ENCODE results near the gene RGS11.

The RGS11 gene

GRCh38 chr16:262121-262745 is 13.5 kb downstream of the RGS11 start:
- H3K9me3 ChIP-seq (ENCODE audit: control insufficient read depth, insufficient read depth, low read length) = no peaks in the 10 kb centered on the region
- no peaks in the 10 kb centered on the region for H3K27me3 ChIP-seq (ENCODE audit: control insufficient read depth, low read length)
- no peaks in the 10 kb centered on the region for H4K20me1 ChIP-seq (ENCODE audit: control insufficient read depth, insufficient read depth, low read depth, low read length)
- no peaks in the 10 kb centered on the region for H3K9me2 ChIP-seq (replicated peaks; ENCODE audit: control insufficient read depth, low read length)
- H3K4me3 ChIP-seq (ENCODE audit: low read length) = no peak overlapping the region
- TF ChIP-seq CTCF (IDR thresholded peaks at IDR 0.05; ENCODE audit: low read depth, low read length, poor library complexity, severe bottlenecking) (no peak), EZH2phosphoT487 (IDR thresholded peaks at IDR 0.05; ENCODE audit: borderline replicate concordance, low read length) (no peak)
- no peaks in the 10 kb centered on the region for H3F3A ChIP-seq (ENCODE audit: control insufficient read depth, insufficient read depth)
- no peak overlapping the region for H3K27ac ChIP-seq (ENCODE audit: low read depth, low read length)
- no peaks in the 10 kb centered on the region for H3K4me1 ChIP-seq (ENCODE audit: control insufficient read depth, low read length)
- no peak overlapping the region for H3K4me2 ChIP-seq (ENCODE audit: low read length)
- no peaks in the 10 kb centered on the region for H3K79me2 ChIP-seq (ENCODE audit: control insufficient read depth, low read length)
- H3K36me3 ChIP-seq (ENCODE audit: control insufficient read depth, low read length) = 0 out of 2 replicates have a peak, but pooled peaks cover 4% of the 10 kb centered on the region

- no peak overlapping the region for H3K27ac ChIP-seq (ENCODE audit: low read depth, low read length)
- no peak for TF ChIP-seq CTCF (IDR thresholded peaks at IDR 0.05; ENCODE audit: low read depth, low read length, poor library complexity, severe bottlenecking)
- no peak for TF ChIP-seq EZH2phosphoT487 (IDR thresholded peaks at IDR 0.05; ENCODE audit: borderline replicate concordance, low read length)
- H3K9me3 ChIP-seq (ENCODE audit: control insufficient read depth, insufficient read depth, low read length) = no peaks in the 10 kb centered on the region
- H3K27me3 ChIP-seq (ENCODE audit: control insufficient read depth, low read length) = no peaks in the 10 kb centered on the region
- H3K9me2 ChIP-seq (replicated peaks; ENCODE audit: control insufficient read depth, low read length) = no peaks in the 10 kb centered on the region
- H3K79me2 ChIP-seq (ENCODE audit: control insufficient read depth, low read length) = no peaks in the 10 kb centered on the region
- no peak overlapping the region for H3K4me3 ChIP-seq (ENCODE audit: low read length)
- H3K4me2 ChIP-seq (ENCODE audit: low read length) = no peak overlapping the region
- 0 out of 2 replicates have a peak, but pooled peaks cover 4% of the 10 kb centered on the region for H3K36me3 ChIP-seq (ENCODE audit: control insufficient read depth, low read length)
- no peaks in the 10 kb centered on the region for H4K20me1 ChIP-seq (ENCODE audit: control insufficient read depth, insufficient read depth, low read depth, low read length)
- H3F3A ChIP-seq (ENCODE audit: control insufficient read depth, insufficient read depth) = no peaks in the 10 kb centered on the region
- H3K4me1 ChIP-seq (ENCODE audit: control insufficient read depth, low read length) = no peaks in the 10 kb centered on the region
Observed at GRCh38 chr16:261031-261691, 14.6 kb downstream of the RGS11 start.

- Histone ChIP-seq H3K4me2 (ENCODE audit: low read length) (no peak overlapping the region), H3K27ac (ENCODE audit: low read depth, low read length) (no peak overlapping the region), H3F3A (ENCODE audit: control insufficient read depth, insufficient read depth) (no peaks in the 10 kb centered on the region), H3K4me1 (ENCODE audit: control insufficient read depth, low read length) (no peaks in the 10 kb centered on the region), H3K27me3 (ENCODE audit: control insufficient read depth, low read length) (no peaks in the 10 kb centered on the region), H3K9me2 (replicated peaks; ENCODE audit: control insufficient read depth, low read length) (no peaks in the 10 kb centered on the region), H3K79me2 (ENCODE audit: control insufficient read depth, low read length) (no peaks in the 10 kb centered on the region), H3K9me3 (ENCODE audit: control insufficient read depth, insufficient read depth, low read length) (no peaks in the 10 kb centered on the region), H3K4me3 (ENCODE audit: low read length) (no peak overlapping the region), H4K20me1 (ENCODE audit: control insufficient read depth, insufficient read depth, low read depth, low read length) (no peaks in the 10 kb centered on the region), H3K36me3 (ENCODE audit: control insufficient read depth, low read length) (0 out of 2 replicates have a peak, but pooled peaks cover 4% of the 10 kb centered on the region)
- TF ChIP-seq CTCF (IDR thresholded peaks at IDR 0.05; ENCODE audit: low read depth, low read length, poor library complexity, severe bottlenecking) (no peak), EZH2phosphoT487 (IDR thresholded peaks at IDR 0.05; ENCODE audit: borderline replicate concordance, low read length) (no peak)
Observed at GRCh38 chr16:260326-260725, 15.4 kb downstream of the RGS11 start.

Data from DOHH2 (cell line).